ENCODE results near the gene C11orf65.

DNA sequence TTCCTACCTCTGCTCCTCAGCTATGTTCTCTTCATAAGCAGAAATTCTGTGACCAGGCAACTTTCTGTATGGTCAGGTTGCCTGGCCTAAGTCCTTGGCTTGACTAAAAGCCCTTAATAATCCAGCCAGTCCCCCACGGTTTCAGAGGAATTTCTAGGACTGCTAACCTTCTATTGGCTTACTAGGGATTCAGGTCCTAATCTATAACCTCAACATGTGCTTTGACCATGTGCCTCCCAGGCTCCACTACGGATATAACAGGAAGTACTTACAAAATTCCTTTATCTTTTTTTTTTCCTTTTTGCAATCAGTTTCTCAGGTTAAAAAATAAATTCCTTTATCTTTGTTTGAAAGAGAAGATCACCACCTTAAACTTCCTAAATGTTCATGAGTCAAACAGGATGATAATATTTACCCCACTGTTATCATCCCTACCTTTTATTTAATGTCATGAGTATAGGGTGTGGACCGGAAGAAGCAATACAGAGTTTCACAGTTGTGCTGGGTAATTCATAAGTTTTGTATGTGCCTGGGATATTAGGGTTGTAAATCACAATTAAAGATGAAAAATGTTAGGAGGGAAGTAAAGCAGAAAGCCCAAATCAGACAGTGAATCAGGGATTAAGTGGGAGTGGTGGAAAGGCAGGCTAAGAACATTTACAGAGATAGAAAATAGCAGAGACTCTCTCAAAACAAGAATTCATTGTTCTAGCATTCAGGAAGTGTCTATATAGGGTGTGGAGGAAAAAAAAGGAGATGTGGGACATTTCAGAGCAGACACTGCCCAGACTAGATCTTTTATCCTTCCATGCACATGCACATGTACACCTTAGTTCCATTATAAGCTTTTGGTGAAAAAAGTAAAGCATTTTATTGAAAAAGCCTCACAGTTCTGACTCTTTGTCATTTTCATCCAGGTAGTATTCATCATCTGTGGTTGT lies 41.6 kb upstream of the C11orf65 start:
- TF ChIP-seq CTCF (conservative IDR thresholded peaks at IDR 0.05; ENCODE audit: low read length), result no peak
- no peak for TF ChIP-seq EZH2phosphoT487 (IDR thresholded peaks at IDR 0.05; ENCODE audit: borderline replicate concordance, low read depth, low read length)

All from OCI-LY7 (cell line).